ENCODE data around the gene CADPS.
A peak's percentile ranks its signal among the peaks of the same experiment; 100 is the strongest.

CADPS gene

DNA sequence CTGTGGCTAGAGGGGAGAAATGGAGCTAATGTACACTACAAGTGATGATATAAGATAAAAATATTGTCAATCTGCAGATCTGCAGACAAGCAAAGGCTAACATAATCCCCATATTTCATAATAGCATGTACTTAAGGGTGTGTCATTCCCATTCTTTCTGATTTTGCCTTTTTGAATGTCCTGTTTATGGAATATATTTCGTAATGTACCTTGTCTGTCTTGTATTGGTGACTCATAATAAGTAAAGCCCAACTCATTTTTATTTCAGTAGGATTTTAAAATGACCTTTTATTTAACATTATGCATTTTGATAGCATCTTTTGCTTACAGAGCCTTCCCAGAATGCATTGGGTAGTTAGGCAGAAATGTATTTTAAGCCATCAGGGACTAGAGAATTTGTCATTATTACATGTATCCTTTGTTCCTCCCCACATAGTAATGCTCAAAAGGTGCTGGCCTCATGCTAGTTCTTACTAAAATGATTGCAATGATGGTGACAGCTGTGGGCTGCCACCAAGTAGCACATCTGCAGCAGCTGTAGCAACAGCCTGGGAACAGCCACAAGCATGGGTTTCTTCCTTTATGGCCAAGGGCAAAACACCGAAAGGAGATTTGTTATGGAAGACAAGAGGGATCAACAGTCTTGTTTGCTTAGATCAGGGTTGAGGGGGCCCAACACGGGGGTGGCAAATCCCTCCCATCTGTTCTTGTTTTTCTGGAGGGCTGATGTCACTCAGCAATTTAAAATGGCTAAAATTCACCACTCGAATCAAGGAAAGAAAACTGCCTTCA is 188.5 kb downstream of the CADPS start:
- ATAC-seq: no peak
- TF ChIP-seq SNAI2 (CRISPR knock-in tag; IDR thresholded peaks at IDR 0.05) (no peak), ISL1 (CRISPR knock-in tag; IDR thresholded peaks at IDR 0.05) (peak; percentile 22; the same call in 1 of the 2 replicates)

DNA sequence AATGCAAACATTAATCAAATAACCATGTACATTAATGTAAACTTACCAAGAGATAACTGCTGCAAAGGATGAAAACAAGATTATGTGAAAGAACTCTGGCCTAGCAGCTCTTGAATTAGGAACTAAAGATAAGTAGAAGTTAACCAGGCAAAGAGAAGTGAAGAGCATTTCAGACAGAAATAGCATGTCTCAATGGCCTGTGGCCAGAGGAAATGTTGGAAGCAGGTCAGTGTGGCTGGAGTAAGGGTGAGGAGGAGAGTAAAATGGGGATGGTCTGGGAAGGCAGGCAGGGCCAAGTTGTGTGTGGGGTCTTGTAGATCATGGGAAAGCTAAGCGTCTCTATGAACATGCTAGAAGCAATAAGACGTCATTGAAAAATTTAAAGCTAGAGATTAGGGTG is 192.4 kb downstream of the CADPS start:
- no peak for ATAC-seq
- no peak for TF ChIP-seq PPARA (CRISPR knock-in tag; IDR thresholded peaks at IDR 0.05; ENCODE audit: borderline replicate concordance)
- TF ChIP-seq, protein P1, sequence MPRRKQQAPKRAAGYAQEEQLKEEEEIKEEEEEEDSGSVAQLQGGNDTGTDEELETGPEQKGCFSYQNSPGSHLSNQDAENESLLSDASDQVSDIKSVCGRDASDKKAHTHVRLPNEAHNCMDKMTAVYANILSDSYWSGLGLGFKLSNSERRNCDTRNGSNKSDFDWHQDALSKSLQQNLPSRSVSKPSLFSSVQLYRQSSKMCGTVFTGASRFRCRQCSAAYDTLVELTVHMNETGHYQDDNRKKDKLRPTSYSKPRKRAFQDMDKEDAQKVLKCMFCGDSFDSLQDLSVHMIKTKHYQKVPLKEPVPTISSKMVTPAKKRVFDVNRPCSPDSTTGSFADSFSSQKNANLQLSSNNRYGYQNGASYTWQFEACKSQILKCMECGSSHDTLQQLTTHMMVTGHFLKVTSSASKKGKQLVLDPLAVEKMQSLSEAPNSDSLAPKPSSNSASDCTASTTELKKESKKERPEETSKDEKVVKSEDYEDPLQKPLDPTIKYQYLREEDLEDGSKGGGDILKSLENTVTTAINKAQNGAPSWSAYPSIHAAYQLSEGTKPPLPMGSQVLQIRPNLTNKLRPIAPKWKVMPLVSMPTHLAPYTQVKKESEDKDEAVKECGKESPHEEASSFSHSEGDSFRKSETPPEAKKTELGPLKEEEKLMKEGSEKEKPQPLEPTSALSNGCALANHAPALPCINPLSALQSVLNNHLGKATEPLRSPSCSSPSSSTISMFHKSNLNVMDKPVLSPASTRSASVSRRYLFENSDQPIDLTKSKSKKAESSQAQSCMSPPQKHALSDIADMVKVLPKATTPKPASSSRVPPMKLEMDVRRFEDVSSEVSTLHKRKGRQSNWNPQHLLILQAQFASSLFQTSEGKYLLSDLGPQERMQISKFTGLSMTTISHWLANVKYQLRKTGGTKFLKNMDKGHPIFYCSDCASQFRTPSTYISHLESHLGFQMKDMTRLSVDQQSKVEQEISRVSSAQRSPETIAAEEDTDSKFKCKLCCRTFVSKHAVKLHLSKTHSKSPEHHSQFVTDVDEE (CRISPR knock-in tag; IDR thresholded peaks at IDR 0.05): no peak
- TF ChIP-seq ARNTL (CRISPR knock-in tag; IDR thresholded peaks at IDR 0.05; ENCODE audit: borderline replicate concordance, low read depth): no peak

DNA sequence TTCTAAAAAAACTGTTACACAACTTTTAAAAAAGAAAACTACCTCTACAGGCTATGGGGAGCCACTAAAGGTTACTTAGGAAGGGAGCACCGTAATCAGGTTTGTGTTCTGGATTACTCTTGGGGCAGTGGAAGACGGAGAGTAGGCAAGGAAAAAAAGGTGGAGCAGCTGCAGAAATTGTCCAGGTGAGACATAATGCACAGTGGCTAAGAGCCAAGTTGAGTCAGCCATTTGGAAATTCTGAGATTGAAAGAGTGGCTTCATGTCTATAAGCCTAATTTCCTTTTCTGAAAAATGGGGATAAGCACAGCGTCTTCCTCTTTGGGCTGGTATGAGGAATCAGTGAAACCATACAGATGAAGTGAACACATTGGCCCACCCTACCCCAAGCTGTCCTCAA is 195.2 kb downstream of the CADPS start:
- no peak for ATAC-seq
- no peak for TF ChIP-seq BACH2 (CRISPR knock-in tag; IDR thresholded peaks at IDR 0.05; ENCODE audit: borderline replicate concordance)
- no peak for TF ChIP-seq PPARA (CRISPR knock-in tag; IDR thresholded peaks at IDR 0.05; ENCODE audit: borderline replicate concordance)
- TF ChIP-seq SNAI2 (CRISPR knock-in tag; IDR thresholded peaks at IDR 0.05): no peak
- TF ChIP-seq, protein P1 (CRISPR knock-in tag; IDR thresholded peaks at IDR 0.05): no peak
- TF ChIP-seq ISL1 (CRISPR knock-in tag; IDR thresholded peaks at IDR 0.05): no peak
- TF ChIP-seq ZFP30 (CRISPR knock-in tag; IDR thresholded peaks at IDR 0.05): no peak
- no peak for TF ChIP-seq CSDC2 (CRISPR knock-in tag; IDR thresholded peaks at IDR 0.05)
- TF ChIP-seq, protein P2, sequence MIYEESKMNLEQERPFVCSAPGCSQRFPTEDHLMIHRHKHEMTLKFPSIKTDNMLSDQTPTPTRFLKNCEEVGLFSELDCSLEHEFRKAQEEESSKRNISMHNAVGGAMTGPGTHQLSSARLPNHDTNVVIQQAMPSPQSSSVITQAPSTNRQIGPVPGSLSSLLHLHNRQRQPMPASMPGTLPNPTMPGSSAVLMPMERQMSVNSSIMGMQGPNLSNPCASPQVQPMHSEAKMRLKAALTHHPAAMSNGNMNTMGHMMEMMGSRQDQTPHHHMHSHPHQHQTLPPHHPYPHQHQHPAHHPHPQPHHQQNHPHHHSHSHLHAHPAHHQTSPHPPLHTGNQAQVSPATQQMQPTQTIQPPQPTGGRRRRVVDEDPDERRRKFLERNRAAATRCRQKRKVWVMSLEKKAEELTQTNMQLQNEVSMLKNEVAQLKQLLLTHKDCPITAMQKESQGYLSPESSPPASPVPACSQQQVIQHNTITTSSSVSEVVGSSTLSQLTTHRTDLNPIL (CRISPR knock-in tag; IDR thresholded peaks at IDR 0.05; ENCODE audit: low read depth): no peak
- no peak for TF ChIP-seq ZC3H10 (CRISPR knock-in tag; IDR thresholded peaks at IDR 0.05)
- TF ChIP-seq, protein P3, sequence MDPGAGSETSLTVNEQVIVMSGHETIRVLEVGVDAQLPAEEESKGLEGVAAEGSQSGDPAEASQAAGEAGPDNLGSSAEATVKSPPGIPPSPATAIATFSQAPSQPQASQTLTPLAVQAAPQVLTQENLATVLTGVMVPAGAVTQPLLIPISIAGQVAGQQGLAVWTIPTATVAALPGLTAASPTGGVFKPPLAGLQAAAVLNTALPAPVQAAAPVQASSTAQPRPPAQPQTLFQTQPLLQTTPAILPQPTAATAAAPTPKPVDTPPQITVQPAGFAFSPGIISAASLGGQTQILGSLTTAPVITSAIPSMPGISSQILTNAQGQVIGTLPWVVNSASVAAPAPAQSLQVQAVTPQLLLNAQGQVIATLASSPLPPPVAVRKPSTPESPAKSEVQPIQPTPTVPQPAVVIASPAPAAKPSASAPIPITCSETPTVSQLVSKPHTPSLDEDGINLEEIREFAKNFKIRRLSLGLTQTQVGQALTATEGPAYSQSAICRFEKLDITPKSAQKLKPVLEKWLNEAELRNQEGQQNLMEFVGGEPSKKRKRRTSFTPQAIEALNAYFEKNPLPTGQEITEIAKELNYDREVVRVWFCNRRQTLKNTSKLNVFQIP (CRISPR knock-in tag; IDR thresholded peaks at IDR 0.05; ENCODE audit: borderline replicate concordance, low read depth): no peak

DNA sequence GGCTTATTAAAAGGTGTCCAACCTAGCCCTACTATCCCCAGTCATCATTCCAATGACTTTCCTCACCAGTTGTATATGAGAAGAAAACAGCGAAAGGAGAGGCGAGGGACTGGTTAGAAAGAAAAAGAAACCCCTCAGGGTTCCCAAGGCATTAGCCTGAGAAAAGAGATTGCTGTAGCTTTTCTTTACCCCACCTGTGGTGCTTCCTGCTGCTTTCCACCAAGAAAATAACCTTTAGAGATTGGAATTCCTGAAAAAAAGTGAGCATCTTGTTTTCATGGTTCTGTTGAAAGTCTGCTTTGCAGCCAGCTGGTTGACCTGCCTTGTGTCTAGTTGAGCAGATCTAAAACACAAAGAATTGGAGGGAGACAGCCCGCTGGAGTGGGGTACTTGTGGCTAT is 196.4 kb downstream of the CADPS start:
- no peak for ATAC-seq
- TF ChIP-seq TOX (CRISPR knock-in tag; IDR thresholded peaks at IDR 0.05; ENCODE audit: borderline replicate concordance) (no peak), ZFP30 (CRISPR knock-in tag; IDR thresholded peaks at IDR 0.05) (no peak), ZNF565 (CRISPR knock-in tag; conservative IDR thresholded peaks at IDR 0.05; ENCODE audit: low read depth) (no peak), ZNF70 (CRISPR knock-in tag; IDR thresholded peaks at IDR 0.05) (no peak), BACH2 (CRISPR knock-in tag; IDR thresholded peaks at IDR 0.05; ENCODE audit: borderline replicate concordance) (no peak), OSR1 (CRISPR knock-in tag; IDR thresholded peaks at IDR 0.05) (no peak), SNAI2 (CRISPR knock-in tag; IDR thresholded peaks at IDR 0.05) (no peak), ZNF8 (CRISPR knock-in tag; IDR thresholded peaks at IDR 0.05) (no peak), ISL1 (CRISPR knock-in tag; IDR thresholded peaks at IDR 0.05) (no peak), ZFP3 (CRISPR knock-in tag; IDR thresholded peaks at IDR 0.05) (no peak)
- TF ChIP-seq, protein P4, sequence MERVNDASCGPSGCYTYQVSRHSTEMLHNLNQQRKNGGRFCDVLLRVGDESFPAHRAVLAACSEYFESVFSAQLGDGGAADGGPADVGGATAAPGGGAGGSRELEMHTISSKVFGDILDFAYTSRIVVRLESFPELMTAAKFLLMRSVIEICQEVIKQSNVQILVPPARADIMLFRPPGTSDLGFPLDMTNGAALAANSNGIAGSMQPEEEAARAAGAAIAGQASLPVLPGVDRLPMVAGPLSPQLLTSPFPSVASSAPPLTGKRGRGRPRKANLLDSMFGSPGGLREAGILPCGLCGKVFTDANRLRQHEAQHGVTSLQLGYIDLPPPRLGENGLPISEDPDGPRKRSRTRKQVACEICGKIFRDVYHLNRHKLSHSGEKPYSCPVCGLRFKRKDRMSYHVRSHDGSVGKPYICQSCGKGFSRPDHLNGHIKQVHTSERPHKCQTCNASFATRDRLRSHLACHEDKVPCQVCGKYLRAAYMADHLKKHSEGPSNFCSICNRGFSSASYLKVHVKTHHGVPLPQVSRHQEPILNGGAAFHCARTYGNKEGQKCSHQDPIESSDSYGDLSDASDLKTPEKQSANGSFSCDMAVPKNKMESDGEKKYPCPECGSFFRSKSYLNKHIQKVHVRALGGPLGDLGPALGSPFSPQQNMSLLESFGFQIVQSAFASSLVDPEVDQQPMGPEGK (CRISPR knock-in tag; IDR thresholded peaks at IDR 0.05; ENCODE audit: borderline replicate concordance): no peak
- TF ChIP-seq, protein P1 (CRISPR knock-in tag; IDR thresholded peaks at IDR 0.05): no peak
- TF ChIP-seq, protein P2 (CRISPR knock-in tag; IDR thresholded peaks at IDR 0.05; ENCODE audit: low read depth): no peak
